Measurements from ENCODE around the gene IL23R. TPM values are rescaled to one million over a fixed set of nuclear protein-coding genes. Genes with fewer than 3 reads are reported as not detected.

The IL23R gene
- total and polyA plus RNA-seq, 5 donors = not detected

DNA sequence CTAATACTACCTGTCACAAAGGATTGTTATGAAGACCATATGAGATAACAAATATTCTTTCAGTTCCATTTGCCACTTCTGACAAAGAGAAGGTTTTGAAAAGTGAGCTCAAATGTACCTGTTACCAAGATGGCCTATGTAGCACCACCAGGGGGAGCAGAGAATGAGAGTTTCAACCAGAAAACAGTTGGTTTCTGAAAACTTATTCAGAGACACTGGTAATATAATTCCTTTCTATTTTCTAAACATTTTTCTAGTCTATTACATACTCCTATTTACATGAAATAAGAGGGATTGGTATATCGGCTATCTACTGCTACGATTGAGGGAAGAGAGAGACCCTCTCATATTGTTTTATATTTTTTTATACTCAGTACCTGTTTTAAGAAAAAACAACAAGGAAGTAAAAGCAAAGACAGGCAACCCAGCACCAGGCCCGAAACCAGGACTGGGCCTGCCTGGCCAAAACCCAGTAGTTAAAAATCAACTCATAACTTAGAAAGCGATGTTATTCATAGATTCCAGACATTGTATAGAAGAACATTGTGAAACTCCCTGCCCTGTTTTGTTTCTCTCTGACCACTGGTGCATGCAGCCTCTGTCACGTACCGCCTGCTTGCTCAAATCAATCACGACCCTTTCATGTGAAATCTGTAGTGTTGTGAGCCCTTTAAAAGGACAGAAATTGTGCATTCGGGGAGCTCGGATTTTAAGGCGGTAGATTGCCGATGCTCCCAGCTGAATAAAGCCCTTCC is 48.3 kb downstream of the IL23R start:
- no peaks in the 10 kb centered on the region for H3K9me3 ChIP-seq (ENCODE audit: control insufficient read depth, low read length)
- intact Hi-C loops (cut with DNase I) = loop anchor here in 1 of 4 donors (5.0 kb wide), 1 partner anchor 288 kb away; no protein-coding TSS in a partner anchor
- H3K4me3 ChIP-seq (ENCODE audit: low read length) = no peak overlapping the region
- H3K27ac ChIP-seq (ENCODE audit: low read length) = no peak overlapping the region
- H3K27me3 ChIP-seq (ENCODE audit: control insufficient read depth, insufficient read depth) = no peaks in the 10 kb centered on the region
- no peaks in the 10 kb centered on the region for H3K4me1 ChIP-seq (ENCODE audit: control insufficient read depth, insufficient read depth, low read length)
- DNase-seq (no peak), ATAC-seq (no peak)
- WGBS = 88% methylated on average over 11 of the region's 11 CpGs

DNA sequence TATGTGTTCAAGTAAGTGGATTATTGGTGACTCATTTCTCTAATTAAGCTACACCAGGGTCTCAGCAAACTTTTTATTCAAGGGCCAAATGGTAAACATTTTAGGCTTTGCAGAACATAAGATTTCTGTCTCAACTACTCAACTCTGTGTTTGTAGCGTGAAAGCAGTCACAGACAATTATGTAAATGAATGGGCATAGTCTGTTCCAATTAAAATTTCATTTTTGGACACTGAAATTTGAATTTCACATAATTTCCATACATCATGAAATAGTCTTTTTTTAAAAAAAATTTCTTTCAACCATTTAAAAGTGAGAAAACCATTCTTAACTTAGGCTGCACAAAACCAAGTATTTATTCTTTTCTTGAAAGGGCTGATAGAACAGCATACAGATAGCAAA is 50.1 kb downstream of the IL23R start:
- Histone ChIP-seq H3K27me3 (ENCODE audit: control insufficient read depth, insufficient read depth) (no peaks in the 10 kb centered on the region), H3K9me3 (ENCODE audit: control insufficient read depth, low read length) (no peaks in the 10 kb centered on the region), H3K4me3 (ENCODE audit: low read length) (no peak overlapping the region), H3K4me1 (ENCODE audit: control insufficient read depth, insufficient read depth, low read length) (no peaks in the 10 kb centered on the region), H3K27ac (ENCODE audit: low read length) (no peak overlapping the region)
- ATAC-seq = no peak
- 96% methylated on average over 1 of the region's 1 CpG for WGBS
- DNase-seq = no peak
- intact Hi-C loops (cut with DNase I) = no loop called here

DNA sequence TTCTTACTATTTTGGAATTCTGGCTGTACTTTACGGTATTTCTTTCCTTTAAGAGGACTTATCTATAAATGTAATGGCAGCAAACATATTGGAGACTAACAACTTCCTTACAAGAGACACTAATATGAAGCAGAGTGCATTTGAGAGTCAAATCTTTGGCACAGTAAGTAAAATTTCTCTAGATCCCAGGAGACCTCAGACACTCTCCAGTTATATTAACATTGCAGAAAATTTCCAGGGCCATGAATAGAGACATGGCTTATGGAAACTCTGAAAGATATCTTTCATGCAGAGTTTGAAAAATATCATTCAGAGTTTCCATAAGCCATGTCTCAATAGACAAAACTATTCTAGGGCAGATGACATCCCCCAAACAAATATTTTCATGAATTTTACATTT is 51.2 kb downstream of the IL23R start:
- no peak for DNase-seq
- WGBS = 19% methylated on average over 1 of the region's 1 CpG
- H3K4me1 ChIP-seq (ENCODE audit: control insufficient read depth, insufficient read depth, low read length) = no peaks in the 10 kb centered on the region
- no peak for ATAC-seq
- no peak overlapping the region for H3K27ac ChIP-seq (ENCODE audit: low read length)
- no peaks in the 10 kb centered on the region for H3K27me3 ChIP-seq (ENCODE audit: control insufficient read depth, insufficient read depth)
- H3K9me3 ChIP-seq (ENCODE audit: control insufficient read depth, low read length) = no peaks in the 10 kb centered on the region
- intact Hi-C loops (cut with DNase I) = no loop called here
- no peak overlapping the region for H3K4me3 ChIP-seq (ENCODE audit: low read length)

DNA sequence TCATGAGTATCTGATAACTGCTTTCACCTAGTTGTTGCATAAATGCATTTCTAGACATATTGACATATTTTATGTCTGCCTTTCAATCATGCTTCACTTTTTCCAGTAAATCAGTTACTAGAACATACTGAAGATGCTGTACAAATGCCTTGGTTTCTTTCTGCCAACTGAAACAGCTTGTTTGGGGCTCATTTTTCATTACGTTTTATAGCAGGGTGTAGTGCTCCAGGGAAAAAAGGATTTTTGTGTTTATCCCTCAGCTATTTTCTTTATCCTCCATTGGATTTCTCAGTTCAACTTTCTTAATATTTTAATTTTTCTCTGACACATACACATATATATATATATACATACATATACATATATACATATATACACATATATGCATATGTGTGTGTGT is 51.7 kb downstream of the IL23R start:
- Histone ChIP-seq H3K27ac (ENCODE audit: low read length) (no peak overlapping the region), H3K27me3 (ENCODE audit: control insufficient read depth, insufficient read depth) (no peaks in the 10 kb centered on the region), H3K4me3 (ENCODE audit: low read length) (no peak overlapping the region), H3K9me3 (ENCODE audit: control insufficient read depth, low read length) (no peaks in the 10 kb centered on the region), H3K4me1 (ENCODE audit: control insufficient read depth, insufficient read depth, low read length) (no peaks in the 10 kb centered on the region)
- DNase-seq (no peak), ATAC-seq (no peak)
- intact Hi-C loops (cut with DNase I) = no loop called here
- 53% methylated on average over 1 of the region's 1 CpG for WGBS

DNA sequence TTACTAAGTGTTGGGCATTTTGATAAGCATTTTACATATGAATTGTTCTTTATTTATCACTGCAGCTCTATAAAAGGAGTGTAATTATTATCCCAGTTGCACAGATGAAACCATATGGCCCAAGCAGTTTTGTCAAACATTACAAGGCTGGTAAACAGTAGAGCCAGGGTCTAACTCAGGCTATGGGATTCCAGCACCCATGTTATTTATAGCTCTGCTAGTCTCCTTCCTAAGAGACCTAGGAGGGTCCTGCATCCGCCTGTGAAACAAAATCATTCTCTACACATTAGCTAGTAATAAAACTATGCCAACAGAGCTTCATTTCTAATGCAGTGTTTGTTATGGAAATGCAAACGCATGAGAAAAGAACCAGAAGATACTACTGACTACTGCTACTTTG is 58.6 kb downstream of the IL23R start:
- DNase-seq (no peak), ATAC-seq (no peak)
- intact Hi-C loops (cut with DNase I) = loop anchor here in 1 of 4 donors (10.0 kb wide), 1 partner anchor 280 kb away; no protein-coding TSS in a partner anchor
- Histone ChIP-seq H3K27ac (ENCODE audit: low read length) (no peak overlapping the region), H3K4me1 (ENCODE audit: control insufficient read depth, insufficient read depth, low read length) (no peaks in the 10 kb centered on the region), H3K27me3 (ENCODE audit: control insufficient read depth, insufficient read depth) (no peaks in the 10 kb centered on the region), H3K4me3 (ENCODE audit: low read length) (no peak overlapping the region), H3K9me3 (ENCODE audit: control insufficient read depth, low read length) (no peaks in the 10 kb centered on the region)
- 75% methylated on average over 2 of the region's 2 CpGs for WGBS

DNA sequence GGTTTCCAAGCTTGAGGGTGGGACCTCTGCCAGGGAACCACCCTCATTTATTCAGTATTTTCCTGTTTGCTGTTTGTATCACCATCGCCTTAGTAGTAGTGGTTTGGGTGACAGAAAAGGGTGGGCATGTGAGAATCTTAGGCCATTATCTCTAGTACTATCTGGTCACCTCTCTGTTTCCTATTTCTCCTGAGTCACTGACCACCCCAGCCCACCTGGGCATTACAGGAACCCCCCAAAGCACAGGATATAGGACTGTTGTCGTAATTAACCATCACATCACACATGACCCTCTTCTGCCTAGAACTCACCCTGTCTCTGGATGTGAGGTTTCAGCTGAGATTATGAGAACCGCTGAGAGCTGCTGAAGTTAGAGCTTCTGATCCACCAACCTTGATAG is 60.4 kb downstream of the IL23R start:
- Histone ChIP-seq H3K27me3 (ENCODE audit: control insufficient read depth, insufficient read depth) (no peaks in the 10 kb centered on the region), H3K4me3 (ENCODE audit: low read length) (no peak overlapping the region), H3K4me1 (ENCODE audit: control insufficient read depth, insufficient read depth, low read length) (no peaks in the 10 kb centered on the region), H3K27ac (ENCODE audit: low read length) (no peak overlapping the region), H3K9me3 (ENCODE audit: control insufficient read depth, low read length) (no peaks in the 10 kb centered on the region)
- WGBS = 88% methylated on average over 3 of the region's 3 CpGs
- DNase-seq (no peak), ATAC-seq (no peak)
- intact Hi-C loops (cut with DNase I) = loop anchor here in 1 of 4 donors (10.0 kb wide), 1 partner anchor 278 kb away; no protein-coding TSS in a partner anchor

DNA sequence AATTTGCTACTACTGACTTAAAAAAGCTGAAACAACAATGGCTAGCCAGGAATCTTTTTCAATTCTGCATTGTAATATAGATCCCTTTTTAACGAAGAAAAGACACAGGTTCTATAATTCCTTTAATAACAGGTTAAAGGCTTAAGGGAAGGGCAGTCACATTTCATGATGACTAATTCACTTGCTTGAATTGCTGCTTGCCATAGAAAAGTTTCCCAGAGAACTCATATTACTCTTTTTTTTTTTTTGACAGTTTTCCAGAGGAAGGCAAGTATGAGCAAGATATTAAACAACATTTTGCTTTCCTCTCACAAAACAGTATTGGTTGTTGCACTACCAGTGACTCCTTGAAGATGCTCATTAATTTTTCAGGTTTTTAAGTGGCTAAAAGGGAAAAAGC is 60.9 kb downstream of the IL23R start:
- no peaks in the 10 kb centered on the region for H3K9me3 ChIP-seq (ENCODE audit: control insufficient read depth, low read length)
- no peak overlapping the region for H3K4me3 ChIP-seq (ENCODE audit: low read length)
- no peaks in the 10 kb centered on the region for H3K4me1 ChIP-seq (ENCODE audit: control insufficient read depth, insufficient read depth, low read length)
- WGBS = 89% methylated on average over 1 of the region's 1 CpG
- H3K27me3 ChIP-seq (ENCODE audit: control insufficient read depth, insufficient read depth) = no peaks in the 10 kb centered on the region
- DNase-seq (no peak), ATAC-seq (no peak)
- H3K27ac ChIP-seq (ENCODE audit: low read length) = no peak overlapping the region
- intact Hi-C loops (cut with DNase I) = loop anchor here in 1 of 4 donors (10.0 kb wide), 1 partner anchor 278 kb away; no protein-coding TSS in a partner anchor

DNA sequence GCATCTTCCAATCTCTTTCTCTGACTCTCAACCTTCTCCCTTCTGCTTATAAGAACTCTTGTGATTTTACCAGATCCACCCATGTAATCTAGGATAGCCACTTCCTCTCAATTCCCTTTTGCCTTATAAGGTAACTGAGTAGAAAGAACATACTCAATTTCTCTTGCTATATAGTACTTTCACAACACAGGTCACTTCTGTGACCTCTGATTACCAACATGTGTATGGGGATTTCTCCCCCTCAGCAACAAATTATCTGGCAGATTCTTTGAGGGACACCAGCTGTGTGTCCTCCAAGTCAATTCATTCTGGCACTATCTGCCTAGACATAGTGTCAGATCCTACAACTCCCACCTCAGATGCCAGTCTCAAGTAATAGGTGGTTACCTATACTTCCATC is 62.5 kb downstream of the IL23R start:
- H3K27ac ChIP-seq (ENCODE audit: low read length) = no peak overlapping the region
- no peaks in the 10 kb centered on the region for H3K9me3 ChIP-seq (ENCODE audit: control insufficient read depth, low read length)
- no peak for DNase-seq
- H3K4me3 ChIP-seq (ENCODE audit: low read length) = no peak overlapping the region
- intact Hi-C loops (cut with DNase I) = loop anchor here in 1 of 4 donors (10.0 kb wide), 1 partner anchor 276 kb away; no protein-coding TSS in a partner anchor
- ATAC-seq = no peak
- H3K27me3 ChIP-seq (ENCODE audit: control insufficient read depth, insufficient read depth) = no peaks in the 10 kb centered on the region
- H3K4me1 ChIP-seq (ENCODE audit: control insufficient read depth, insufficient read depth, low read length) = no peaks in the 10 kb centered on the region

DNA sequence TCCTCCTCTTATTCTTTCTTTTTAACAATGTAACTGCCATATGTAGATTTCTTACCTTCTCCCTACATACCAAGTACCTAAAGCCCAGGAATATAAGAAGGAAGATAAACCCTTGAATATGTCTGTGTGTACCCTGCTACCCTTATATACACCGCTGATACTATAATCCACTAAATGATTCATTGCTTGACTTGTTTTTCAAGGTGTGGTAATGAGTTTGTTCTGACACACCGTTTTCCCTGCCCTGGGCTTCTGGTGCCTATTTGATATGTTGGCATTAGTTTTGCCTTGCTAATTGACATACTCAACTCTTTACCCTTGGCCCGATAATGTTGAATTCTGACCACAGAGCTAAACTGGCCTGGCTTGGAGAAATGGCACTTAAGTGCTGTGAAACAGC is 64.3 kb downstream of the IL23R start:
- no peaks in the 10 kb centered on the region for H3K9me3 ChIP-seq (ENCODE audit: control insufficient read depth, low read length)
- WGBS = 92% methylated on average over 3 of the region's 3 CpGs
- no peak overlapping the region for H3K4me3 ChIP-seq (ENCODE audit: low read length)
- H3K4me1 ChIP-seq (ENCODE audit: control insufficient read depth, insufficient read depth, low read length) = no peaks in the 10 kb centered on the region
- DNase-seq (no peak), ATAC-seq (no peak)
- no peaks in the 10 kb centered on the region for H3K27me3 ChIP-seq (ENCODE audit: control insufficient read depth, insufficient read depth)
- H3K27ac ChIP-seq (ENCODE audit: low read length) = no peak overlapping the region
- intact Hi-C loops (cut with DNase I) = loop anchor here in 2 of 4 donors (5.0 to 10.0 kb wide), 2 partner anchors 264 to 272 kb away; no protein-coding TSS in a partner anchor

DNA sequence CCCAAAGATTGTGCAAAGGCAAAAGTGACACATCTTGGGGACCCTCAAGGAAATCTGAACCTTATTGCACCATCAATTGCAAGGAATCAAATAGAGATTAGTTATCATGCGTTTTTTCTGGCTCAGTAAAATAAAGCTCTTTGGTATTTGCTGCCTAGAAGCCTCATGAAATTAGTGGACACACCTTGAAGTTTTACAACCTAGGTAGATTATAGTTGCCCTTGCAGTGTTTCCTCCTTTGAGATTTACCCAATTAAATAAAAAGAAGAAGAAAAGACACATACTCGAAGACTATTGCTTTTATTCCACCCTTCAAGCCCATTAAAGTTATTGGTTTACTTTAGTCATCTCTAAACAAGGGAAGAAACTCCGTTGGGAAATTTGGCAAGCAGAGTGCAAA is 70.0 kb downstream of the IL23R start:
- intact Hi-C loops (cut with DNase I) = loop anchor here in 1 of 4 donors (10.0 kb wide), 1 partner anchor 259 kb away; no protein-coding TSS in a partner anchor
- ATAC-seq = no peak
- 55% methylated on average over 3 of the region's 3 CpGs for whole genome bisulfite sequencing
- DNase-seq = no peak
- no peak overlapping the region for H3K4me3 ChIP-seq (ENCODE audit: low read length)
- no peaks in the 10 kb centered on the region for H3K4me1 ChIP-seq (ENCODE audit: control insufficient read depth, insufficient read depth, low read length)
- H3K9me3 ChIP-seq (ENCODE audit: control insufficient read depth, low read length) = no peaks in the 10 kb centered on the region
- no peaks in the 10 kb centered on the region for H3K27me3 ChIP-seq (ENCODE audit: control insufficient read depth, insufficient read depth)
- H3K27ac ChIP-seq (ENCODE audit: low read length) = no peak overlapping the region

DNA sequence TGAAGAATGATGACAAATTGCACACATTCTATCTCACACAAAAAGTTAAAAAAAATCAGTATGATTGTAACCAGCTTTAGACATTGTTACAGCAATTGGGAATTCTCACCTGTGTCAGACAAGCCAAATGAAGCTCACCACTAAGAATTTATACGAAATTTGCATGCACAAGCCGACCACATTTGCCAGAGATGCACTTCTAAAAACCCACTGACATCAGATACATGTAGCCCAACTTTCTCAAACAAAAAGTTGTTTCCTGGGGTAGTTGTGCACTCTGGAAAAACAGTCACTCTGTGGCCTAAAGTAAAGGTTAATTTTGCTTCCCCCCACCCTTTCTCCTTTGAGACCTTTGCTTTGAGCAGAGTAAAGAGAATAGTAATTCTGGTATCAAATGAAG is 73.5 kb downstream of the IL23R start:
- ATAC-seq (no peak), DNase-seq (no peak)
- intact Hi-C loops (cut with DNase I) = loop anchor here in 1 of 4 donors (10.0 kb wide), 1 partner anchor 255 kb away; no protein-coding TSS in a partner anchor
- no peak overlapping the region for H3K4me3 ChIP-seq (ENCODE audit: low read length)
- WGBS = 86% methylated on average over 2 of the region's 2 CpGs
- no peaks in the 10 kb centered on the region for H3K27me3 ChIP-seq (ENCODE audit: control insufficient read depth, insufficient read depth)
- no peaks in the 10 kb centered on the region for H3K4me1 ChIP-seq (ENCODE audit: control insufficient read depth, insufficient read depth, low read length)
- H3K9me3 ChIP-seq (ENCODE audit: control insufficient read depth, low read length) = no peaks in the 10 kb centered on the region
- H3K27ac ChIP-seq (ENCODE audit: low read length) = no peak overlapping the region

All from right cardiac atrium (tissue), 5 donors.